GM21528 (cell line): ENCODE measurements around the gene PARM1.
A peak's percentile ranks its signal among the peaks of the same experiment; 100 is the strongest.

Source experiments
- ATAC-seq: cut with Tn5 transposase; IDR thresholded peaks from one replicate; pipeline ENCODE4 v1.9.1; 2021; ENCODE audit warnings: mild to moderate bottlenecking, moderate library complexity; ENCODE audit not compliant: unreplicated experiment, low FRiP score

Gene PARM1

DNA sequence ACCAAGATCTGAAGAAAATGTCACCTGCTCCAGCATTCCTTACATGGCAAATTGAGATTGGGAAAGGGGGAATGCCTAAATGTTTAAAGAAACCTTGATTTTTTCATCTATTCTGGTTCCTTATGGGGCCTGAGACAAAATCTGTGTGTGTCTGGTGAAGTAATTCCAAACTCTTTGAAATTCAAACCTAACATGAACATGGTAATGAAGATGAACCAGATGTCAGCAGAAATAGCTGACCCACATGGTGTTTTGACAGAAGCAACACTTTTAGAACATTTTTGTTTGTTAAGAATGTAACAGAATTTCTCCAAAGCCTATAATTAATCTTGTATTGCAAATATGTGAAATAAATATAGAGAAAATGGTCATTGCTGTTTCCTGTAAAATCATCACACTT is 133.0 kb downstream of the PARM1 start:
- no peak for ATAC-seq

DNA sequence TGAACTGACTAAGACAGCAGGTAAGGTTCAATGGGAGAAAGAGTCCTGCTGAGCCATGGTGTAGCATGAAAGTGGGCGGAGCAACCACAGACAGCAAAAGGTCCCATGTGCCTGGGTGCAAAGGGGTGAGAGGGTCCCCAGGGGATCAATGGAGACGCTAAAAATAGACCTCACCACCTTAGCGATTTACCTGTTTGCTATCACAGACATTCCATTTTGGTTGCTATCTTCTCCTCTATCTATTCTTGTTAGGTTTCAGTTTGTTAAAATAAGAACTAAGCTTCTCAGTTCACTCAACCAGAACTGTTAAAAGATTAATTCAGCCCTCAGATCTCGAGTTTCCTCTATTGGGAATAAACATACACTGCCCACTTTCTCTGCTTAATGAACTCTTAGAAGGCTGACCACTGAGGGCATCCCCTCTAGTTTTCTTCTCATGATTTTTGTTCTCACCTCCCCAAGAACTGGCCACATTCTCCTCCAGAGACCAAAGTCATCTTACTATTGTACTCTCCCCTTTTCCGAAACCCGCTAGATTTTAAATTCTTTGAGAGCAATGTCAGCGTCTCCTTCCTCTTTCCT is 136.7 kb downstream of the PARM1 start:
- ATAC-seq, result peak; percentile 81

DNA sequence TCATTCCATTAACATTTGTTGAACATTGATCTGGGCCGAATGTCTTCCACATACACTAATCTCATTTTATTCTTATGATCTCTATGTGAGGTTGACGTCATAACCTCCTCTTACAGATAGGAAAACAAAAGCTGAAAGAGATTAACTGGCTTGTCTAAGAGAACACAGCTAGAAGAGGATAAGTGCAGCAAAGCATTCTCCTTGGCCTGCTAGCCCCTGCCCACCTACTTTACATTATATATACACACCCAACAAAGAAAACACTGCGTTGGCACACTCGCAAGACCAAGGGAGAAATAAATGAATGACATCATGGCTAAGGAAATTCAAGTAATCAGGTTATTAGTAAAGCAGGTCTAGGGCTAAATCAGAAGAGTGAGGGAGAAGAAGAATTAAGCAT is 138.4 kb downstream of the PARM1 start:
- ATAC-seq, result no peak

DNA sequence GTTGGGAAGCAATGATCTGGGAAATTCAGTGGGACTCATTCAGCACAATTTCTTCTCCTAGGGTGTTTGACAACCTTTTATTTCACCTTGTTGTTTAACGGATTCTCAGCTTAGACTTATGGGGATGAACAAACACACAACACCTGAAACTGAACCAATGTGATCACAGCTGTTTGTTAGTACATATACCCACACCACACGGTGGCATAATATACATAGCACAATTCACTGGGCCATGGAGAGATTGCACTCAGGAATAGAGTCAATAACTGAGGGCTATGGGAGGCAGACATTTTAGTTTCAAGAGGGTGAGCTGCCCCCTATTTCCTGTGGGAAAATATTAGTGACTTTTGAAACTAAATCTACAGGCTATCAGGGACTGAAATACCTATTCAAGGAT is 148.0 kb downstream of the PARM1 start:
- ATAC-seq, result no peak

DNA sequence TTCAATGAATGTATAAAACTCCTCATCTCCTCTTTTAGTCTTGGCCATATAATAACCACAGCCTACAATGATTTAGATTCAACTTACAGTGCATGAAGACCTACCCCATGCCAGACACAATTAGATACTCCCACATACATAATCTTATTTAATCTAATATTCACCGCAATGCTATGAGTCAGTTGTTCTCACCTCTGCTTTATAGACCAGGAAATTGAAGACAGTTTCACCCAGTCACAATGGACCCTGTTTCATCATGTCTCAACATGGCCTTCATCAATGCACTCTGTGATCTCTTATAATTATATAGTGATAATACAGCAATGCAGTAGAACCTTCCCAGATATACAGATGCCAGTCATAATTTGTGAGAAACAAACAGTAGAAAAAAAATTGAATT is 148.6 kb downstream of the PARM1 start:
- ATAC-seq, result no peak

DNA sequence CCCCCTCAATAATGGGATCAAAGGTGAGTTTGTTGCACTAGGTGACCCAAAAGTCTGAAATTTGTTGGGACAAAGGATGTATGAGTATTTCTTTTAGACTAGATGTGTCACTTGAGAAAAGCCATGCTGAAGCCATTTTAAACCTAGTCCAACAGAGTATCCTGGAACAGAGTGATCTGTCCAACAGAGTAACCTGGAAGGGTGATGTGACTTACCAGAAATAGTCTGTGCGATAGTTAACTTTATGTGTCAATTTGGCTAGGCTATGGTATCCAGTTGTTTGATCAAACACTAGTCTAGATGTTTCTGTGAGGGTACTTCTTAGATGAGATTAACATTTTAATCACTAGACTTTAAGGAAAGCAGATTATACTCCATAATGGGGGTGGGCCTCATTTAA is 154.5 kb downstream of the PARM1 start:
- ATAC-seq, result no peak

DNA sequence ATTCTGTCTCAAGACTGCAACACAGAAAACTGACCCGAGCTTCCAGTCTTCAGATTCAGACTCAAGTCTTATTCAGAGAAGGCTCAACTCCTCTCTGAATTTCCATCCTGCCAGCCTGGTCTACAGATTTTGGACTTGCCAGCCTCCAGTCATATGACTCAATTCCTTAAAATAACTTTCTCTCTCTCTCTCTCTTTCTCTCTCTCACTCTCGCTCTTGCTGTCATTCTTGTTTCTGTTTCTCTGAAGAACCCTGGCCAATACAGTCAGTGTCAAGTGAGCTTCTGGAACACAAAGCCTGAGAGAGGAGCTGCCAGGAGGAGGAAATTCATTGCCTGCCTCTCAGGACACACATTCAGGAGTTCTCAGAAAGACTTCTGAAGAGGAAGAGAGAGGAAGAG is 154.9 kb downstream of the PARM1 start:
- peak; percentile 61 for ATAC-seq

DNA sequence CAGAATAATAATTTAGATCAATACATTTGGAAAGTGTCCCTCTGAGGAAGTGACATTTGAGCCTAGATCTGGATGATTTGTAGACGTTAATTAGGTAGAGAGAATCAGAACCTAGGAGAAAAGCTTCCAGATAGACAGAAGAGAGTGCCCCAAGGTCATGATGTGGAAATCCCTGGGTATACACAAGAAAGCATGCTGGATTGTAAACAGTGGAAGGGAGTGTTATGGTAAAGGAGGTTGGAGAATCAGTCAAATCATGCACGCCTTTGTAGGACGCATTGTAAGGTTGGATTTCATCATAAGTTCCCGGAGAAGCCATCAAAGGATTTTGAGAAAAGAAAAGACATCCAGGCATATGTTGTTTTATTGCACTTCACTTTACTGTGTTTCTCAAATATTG is 156.3 kb downstream of the PARM1 start:
- no peak for ATAC-seq

DNA sequence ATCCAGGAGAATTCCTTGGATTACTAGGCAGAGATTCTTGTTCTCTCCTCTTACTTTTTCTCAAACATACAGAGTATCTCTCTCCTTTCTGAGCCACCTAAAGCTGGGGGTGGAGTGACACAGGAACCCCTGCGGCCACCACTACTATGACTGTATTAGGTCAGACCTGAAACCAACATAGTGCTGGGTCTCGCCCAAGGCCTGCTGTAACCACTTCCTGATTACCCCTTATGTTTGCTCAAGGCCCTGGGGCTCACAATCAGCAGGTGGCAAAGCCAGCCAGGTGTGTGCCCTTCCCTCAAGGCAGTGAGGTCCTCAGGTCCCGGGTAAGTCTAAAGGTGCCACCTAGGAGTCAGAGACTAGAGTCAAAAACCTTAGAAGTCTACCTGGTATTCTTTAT is 166.4 kb downstream of the PARM1 start:
- ATAC-seq, result peak; percentile 96
